Subcutaneous abdominal adipose tissue (tissue), 5 donors: Measurements from ENCODE around the gene STATH.
"Not testable (repeated sequence)": the region's sequence is repeated elsewhere in the genome, so short reads cannot be mapped to it uniquely, and the experiment has no call there.

Experiments used
- H3K27ac ChIP-seq: one replicate; pipeline ENCODE4 v1.7.0; 2013; ENCODE audit warnings: low read depth, mild to moderate bottlenecking, inconsistent platforms, low read length, moderate library complexity
- H3K27me3 ChIP-seq, 5 donors: one replicate each; pipeline ENCODE4 v1.7.0; 2013; ENCODE audit warnings: low read length in 5 of 5, inconsistent platforms in 1 of 5; ENCODE audit not compliant: control insufficient read depth in 5 of 5, insufficient read depth in 4 of 5
- H3K36me3 ChIP-seq, 5 donors: one replicate each; pipeline ENCODE4 v1.7.0; 2013; ENCODE audit warnings: low read length in 5 of 5; ENCODE audit not compliant: control insufficient read depth in 5 of 5, insufficient read depth in 5 of 5
- H3K4me1 ChIP-seq, 5 donors: one replicate each; pipeline ENCODE4 v1.7.0; 2013; ENCODE audit warnings: low read length in 5 of 5, mild to moderate bottlenecking in 3 of 5, moderate library complexity in 1 of 5; ENCODE audit not compliant: control insufficient read depth in 5 of 5, insufficient read depth in 5 of 5
- H3K4me3 ChIP-seq, 5 donors: one replicate each; pipeline ENCODE4 v1.7.0; 2013; ENCODE audit warnings: low read length in 5 of 5, low read depth in 1 of 5
- H3K9ac ChIP-seq, 5 donors: one replicate each; pipeline ENCODE4 v1.7.0; 2013; ENCODE audit warnings: low read length in 5 of 5, mild to moderate bottlenecking in 4 of 5, moderate library complexity in 3 of 5
- H3K9me3 ChIP-seq, 5 donors: one replicate each; pipeline ENCODE4 v1.7.0; 2013; ENCODE audit warnings: low read length in 5 of 5; ENCODE audit not compliant: control insufficient read depth in 5 of 5
- donor health status: healthy.
- donor health status: healthy.
- donor health status: healthy.
- donor health status: healthy.
- donor health status: healthy.

STATH gene

DNA sequence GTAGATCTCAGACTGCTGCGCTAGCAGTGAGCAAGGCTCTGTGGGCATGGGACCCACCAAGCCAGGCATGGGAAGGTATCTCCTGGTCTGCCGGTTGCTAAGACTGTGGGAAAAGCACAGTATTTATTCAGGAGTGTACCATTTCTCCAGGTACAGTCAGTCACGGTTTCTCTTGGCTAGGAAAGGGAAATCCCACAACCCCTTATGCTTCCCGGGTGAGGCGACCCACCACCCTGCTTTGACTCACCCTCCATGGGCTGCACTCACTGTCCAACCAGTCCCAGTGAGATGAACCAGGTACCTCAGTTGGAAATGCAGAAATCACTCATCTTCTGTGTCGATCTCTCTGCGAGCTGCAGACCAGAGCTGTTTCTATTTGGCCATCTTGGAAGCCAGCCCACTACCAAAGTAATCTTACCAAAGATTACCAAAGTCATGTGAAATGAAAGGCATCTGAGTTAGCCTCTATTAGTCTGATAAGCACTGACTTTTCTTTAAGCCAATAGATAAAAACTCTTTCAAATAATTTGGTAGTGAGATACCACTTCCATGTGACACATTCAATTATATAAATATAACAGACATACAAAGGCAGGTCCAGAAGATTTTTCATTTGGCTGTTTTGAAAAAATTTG is 46.0 kb downstream of the STATH start:
- Histone ChIP-seq H3K4me3 (no peak overlapping the region), H3K27ac (no peak overlapping the region), H3K9ac (no peak overlapping the region), H3K9me3 (peaks cover 0 to 12% (median 4%) of the 10 kb centered on the region in 5 donors), H3K27me3 (no peaks in the 10 kb centered on the region), H3K4me1 (no peaks in the 10 kb centered on the region), H3K36me3 (no peaks in the 10 kb centered on the region)

- not testable (repeated sequence) for H3K36me3 ChIP-seq, H3K27ac ChIP-seq, H3K9me3 ChIP-seq, H3K9ac ChIP-seq, H3K4me3 ChIP-seq, H3K27me3 ChIP-seq, H3K4me1 ChIP-seq
Measured at GRCh38 chr4:70050138-70050537, 54.4 kb downstream of the STATH start, which contains the start of gene HTN1. Gene HTN1, plus strand, starts transcription at chr4:70050438. Its CDS starts 2,639 bp downstream, at chr4:70053077.
